HUES48 (cell line): Measurements from ENCODE around the gene CTTN.
A peak's percentile ranks its signal among the peaks of the same experiment; 100 is the strongest.
"Not testable (repeated sequence)": the region's sequence is repeated elsewhere in the genome, so short reads cannot be mapped to it uniquely, and the experiment has no call there.

ENCODE experiments used
- H3K27ac ChIP-seq: one replicate; pipeline ENCODE4 v1.7.0; 2013; ENCODE audit warnings: low read depth, low read length, inconsistent platforms
- H3K27me3 ChIP-seq: 2 replicates; pipeline ENCODE4 v1.6.1; 2013; ENCODE audit warnings: mild to moderate bottlenecking, low read length; ENCODE audit not compliant: control insufficient read depth, insufficient read depth
- H3K36me3 ChIP-seq: 2 replicates; pipeline ENCODE4 v1.6.1; 2013; ENCODE audit warnings: low read length; ENCODE audit not compliant: control insufficient read depth, insufficient read depth
- H3K4me1 ChIP-seq: 2 replicates; pipeline ENCODE4 v1.6.1; 2013; ENCODE audit warnings: mild to moderate bottlenecking, low read length; ENCODE audit not compliant: control insufficient read depth, insufficient read depth
- H3K4me3 ChIP-seq: 2 replicates; pipeline ENCODE4 v1.5.1; 2013; ENCODE audit warnings: mild to moderate bottlenecking, low read depth, low read length
- H3K9ac ChIP-seq: 2 replicates; pipeline ENCODE4 v1.6.1; 2013; ENCODE audit warnings: mild to moderate bottlenecking, low read depth, low read length, moderate library complexity
- H3K9me3 ChIP-seq: 2 replicates; pipeline ENCODE4 v1.6.1; 2013; ENCODE audit warnings: low read length; ENCODE audit not compliant: control insufficient read depth, insufficient read depth

Gene CTTN

GRCh38 chr11:70381872-70382861 lies 16.2 kb upstream of the CTTN start:
- H3K9me3 ChIP-seq, result no peaks in the 10 kb centered on the region
- H3K4me3 ChIP-seq, result no peak overlapping the region
- no peak overlapping the region for H3K9ac ChIP-seq
- H3K27ac ChIP-seq, result peak overlapping the region; percentile 26
- peaks cover 16% of the 10 kb centered on the region for H3K4me1 ChIP-seq
- peaks cover 79% of the 10 kb centered on the region for H3K36me3 ChIP-seq
- H3K27me3 ChIP-seq, result no peaks in the 10 kb centered on the region

- peaks cover 16% of the 10 kb centered on the region for H3K4me1 ChIP-seq
- H3K36me3 ChIP-seq, result peaks cover 64% of the 10 kb centered on the region
- no peaks in the 10 kb centered on the region for H3K27me3 ChIP-seq
- H3K27ac ChIP-seq, result no peak overlapping the region
- no peak overlapping the region for H3K4me3 ChIP-seq
- no peak overlapping the region for H3K9ac ChIP-seq
- H3K9me3 ChIP-seq, result no peaks in the 10 kb centered on the region
These were observed 14.4 kb upstream of the CTTN start for GRCh38 chr11:70383664-70384565.

- Histone ChIP-seq H3K4me1 (peaks cover 23% of the 10 kb centered on the region), H3K27me3 (no peaks in the 10 kb centered on the region), H3K27ac (no peak overlapping the region), H3K4me3 (no peak overlapping the region), H3K9ac (no peak overlapping the region), H3K9me3 (no peaks in the 10 kb centered on the region), H3K36me3 (peaks cover 58% of the 10 kb centered on the region)
These were observed 13.7 kb upstream of the CTTN start for GRCh38 chr11:70384566-70385152.

- peaks cover 40% of the 10 kb centered on the region for H3K36me3 ChIP-seq
- H3K27ac ChIP-seq, result no peak overlapping the region
- no peak overlapping the region for H3K9ac ChIP-seq
- peaks cover 22% of the 10 kb centered on the region for H3K4me1 ChIP-seq
- H3K27me3 ChIP-seq, result no peaks in the 10 kb centered on the region
- no peak overlapping the region for H3K4me3 ChIP-seq
- no peaks in the 10 kb centered on the region for H3K9me3 ChIP-seq
These were observed 10.8 kb upstream of the CTTN start for GRCh38 chr11:70387564-70387963.

GRCh38 chr11:70389201-70389600 lies 9.1 kb upstream of the CTTN start:
- peaks cover 19% of the 10 kb centered on the region for H3K4me1 ChIP-seq
- H3K27ac ChIP-seq, result peak overlapping the region; percentile 69
- no peaks in the 10 kb centered on the region for H3K27me3 ChIP-seq
- H3K36me3 ChIP-seq, result peaks cover 37% of the 10 kb centered on the region
- no peak overlapping the region for H3K4me3 ChIP-seq
- no peak overlapping the region for H3K9ac ChIP-seq
- H3K9me3 ChIP-seq, result no peaks in the 10 kb centered on the region

GRCh38 chr11:70390882-70391281 lies 7.4 kb upstream of the CTTN start:
- Histone ChIP-seq H3K27ac (peak overlapping the region; percentile 32), H3K4me3 (peak overlapping the region; percentile 33; the same call in 1 of the 2 replicates), H3K36me3 (peaks cover 35% of the 10 kb centered on the region), H3K4me1 (peaks cover 19% of the 10 kb centered on the region), H3K9ac (0 out of 2 replicates have a peak overlapping the region, but pooled peaks have one; percentile 26)
- H3K27me3 ChIP-seq, H3K9me3 ChIP-seq: not testable (repeated sequence)

GRCh38 chr11:70394211-70394950 lies 3.9 kb upstream of the CTTN start:
- peaks cover 18% of the 10 kb centered on the region for H3K4me1 ChIP-seq
- H3K9ac ChIP-seq, result no peak overlapping the region
- no peak overlapping the region for H3K27ac ChIP-seq
- H3K4me3 ChIP-seq, result no peak overlapping the region
- H3K9me3 ChIP-seq, result no peaks in the 10 kb centered on the region
- no peaks in the 10 kb centered on the region for H3K27me3 ChIP-seq
- H3K36me3 ChIP-seq, result peaks cover 28% of the 10 kb centered on the region

- Histone ChIP-seq H3K9ac (peak overlapping the region; percentile 78), H3K4me1 (peaks cover 12% of the 10 kb centered on the region; the same call in 1 of the 2 replicates), H3K27me3 (no peaks in the 10 kb centered on the region), H3K4me3 (peak overlapping the region; percentile 96), H3K27ac (peak overlapping the region; percentile 76), H3K36me3 (peaks cover 29% of the 10 kb centered on the region), H3K9me3 (no peaks in the 10 kb centered on the region)
These were observed 870 bp upstream of the CTTN start for GRCh38 chr11:70397336-70397982.

GRCh38 chr11:70398834-70399680 lies 728 bp downstream of the CTTN start:
- peak overlapping the region; percentile 77 for H3K9ac ChIP-seq
- H3K4me3 ChIP-seq, result peak overlapping the region; percentile 96
- no peaks in the 10 kb centered on the region for H3K27me3 ChIP-seq
- peak overlapping the region; percentile 79 for H3K27ac ChIP-seq
- peaks cover 13% of the 10 kb centered on the region; the same call in 1 of the 2 replicates for H3K4me1 ChIP-seq
- H3K36me3 ChIP-seq, result peaks cover 19% of the 10 kb centered on the region
- H3K9me3 ChIP-seq, result no peaks in the 10 kb centered on the region
